AML-193 (cell line): Measurements from ENCODE around the gene PIP5K1C.

Experiments used
- DNase-seq, 2 experiments: peaks; one replicate each; lab custom pipeline; 2025; lab: John Stamatoyannopoulos, UW

PIP5K1C gene, protein sequence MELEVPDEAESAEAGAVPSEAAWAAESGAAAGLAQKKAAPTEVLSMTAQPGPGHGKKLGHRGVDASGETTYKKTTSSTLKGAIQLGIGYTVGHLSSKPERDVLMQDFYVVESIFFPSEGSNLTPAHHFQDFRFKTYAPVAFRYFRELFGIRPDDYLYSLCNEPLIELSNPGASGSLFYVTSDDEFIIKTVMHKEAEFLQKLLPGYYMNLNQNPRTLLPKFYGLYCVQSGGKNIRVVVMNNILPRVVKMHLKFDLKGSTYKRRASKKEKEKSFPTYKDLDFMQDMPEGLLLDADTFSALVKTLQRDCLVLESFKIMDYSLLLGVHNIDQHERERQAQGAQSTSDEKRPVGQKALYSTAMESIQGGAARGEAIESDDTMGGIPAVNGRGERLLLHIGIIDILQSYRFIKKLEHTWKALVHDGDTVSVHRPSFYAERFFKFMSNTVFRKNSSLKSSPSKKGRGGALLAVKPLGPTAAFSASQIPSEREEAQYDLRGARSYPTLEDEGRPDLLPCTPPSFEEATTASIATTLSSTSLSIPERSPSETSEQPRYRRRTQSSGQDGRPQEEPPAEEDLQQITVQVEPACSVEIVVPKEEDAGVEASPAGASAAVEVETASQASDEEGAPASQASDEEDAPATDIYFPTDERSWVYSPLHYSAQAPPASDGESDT

GRCh38 chr19:3700242-3701032, at the start of gene PIP5K1C:
Gene PIP5K1C (minus strand): TSS chr19:3700468. CDS start chr19:3700390, 78 bp downstream.
- peak; percentile 71 to 73 for DNase-seq

DNA sequence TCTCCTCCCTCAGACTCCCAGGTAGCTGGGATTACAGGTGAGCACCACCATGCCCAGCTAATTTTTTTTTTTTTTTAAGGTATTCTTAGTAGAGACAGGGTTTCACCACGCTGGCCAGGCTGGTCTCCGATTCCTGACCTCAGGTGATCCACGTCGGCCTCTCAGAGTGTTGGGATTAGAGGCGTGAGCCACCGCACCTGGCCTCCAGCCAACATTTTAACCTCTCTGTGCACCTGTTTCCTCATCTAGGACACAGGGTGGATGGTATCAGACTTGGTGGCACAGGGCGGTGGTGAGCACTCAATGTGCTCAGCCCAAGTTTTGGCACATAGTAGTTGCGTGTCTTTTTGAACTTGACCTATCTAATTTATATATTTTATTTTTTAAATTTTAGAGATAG, 48.7 kb upstream of the PIP5K1C start:
- DNase-seq: no peak

DNA sequence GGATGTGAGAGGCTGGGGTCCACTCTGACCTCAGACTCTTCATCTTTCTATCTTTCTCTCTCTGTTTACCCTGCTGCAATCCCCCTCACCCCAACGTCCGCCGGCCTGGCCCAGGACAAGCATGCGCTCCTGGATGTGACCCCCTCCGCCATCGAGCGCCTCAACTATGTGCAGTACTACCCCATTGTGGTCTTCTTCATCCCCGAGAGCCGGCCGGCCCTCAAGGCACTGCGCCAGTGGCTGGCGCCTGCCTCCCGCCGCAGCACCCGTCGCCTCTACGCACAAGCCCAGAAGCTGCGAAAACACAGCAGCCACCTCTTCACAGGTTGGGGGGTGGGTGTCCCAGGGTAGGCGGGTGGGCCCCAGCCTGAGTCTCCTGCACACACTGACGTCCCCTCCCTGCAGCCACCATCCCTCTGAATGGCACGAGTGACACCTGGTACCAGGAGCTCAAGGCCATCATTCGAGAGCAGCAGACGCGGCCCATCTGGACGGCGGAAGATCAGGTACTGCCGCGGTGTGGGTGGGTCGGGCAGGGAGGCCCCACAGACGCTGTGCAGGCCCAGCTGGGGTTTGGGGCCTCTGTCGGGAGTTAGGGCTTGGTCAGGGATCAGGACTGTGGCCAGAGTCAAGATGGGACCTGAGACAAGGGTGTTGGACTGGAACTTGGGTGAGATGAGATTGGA, 46.2 kb upstream of the PIP5K1C start:
- no peak for DNase-seq

GRCh38 chr19:3745363-3746045, 45.2 kb upstream of the PIP5K1C start:
- no peak for DNase-seq

- DNase-seq: peak; percentile 1 to 16
Observed at GRCh38 chr19:3743486-3743885, 43.2 kb upstream of the PIP5K1C start.

GRCh38 chr19:3740431-3740830, 40.2 kb upstream of the PIP5K1C start:
- DNase-seq: no peak

GRCh38 chr19:3738477-3739220, 38.4 kb upstream of the PIP5K1C start:
- no peak for DNase-seq

DNA sequence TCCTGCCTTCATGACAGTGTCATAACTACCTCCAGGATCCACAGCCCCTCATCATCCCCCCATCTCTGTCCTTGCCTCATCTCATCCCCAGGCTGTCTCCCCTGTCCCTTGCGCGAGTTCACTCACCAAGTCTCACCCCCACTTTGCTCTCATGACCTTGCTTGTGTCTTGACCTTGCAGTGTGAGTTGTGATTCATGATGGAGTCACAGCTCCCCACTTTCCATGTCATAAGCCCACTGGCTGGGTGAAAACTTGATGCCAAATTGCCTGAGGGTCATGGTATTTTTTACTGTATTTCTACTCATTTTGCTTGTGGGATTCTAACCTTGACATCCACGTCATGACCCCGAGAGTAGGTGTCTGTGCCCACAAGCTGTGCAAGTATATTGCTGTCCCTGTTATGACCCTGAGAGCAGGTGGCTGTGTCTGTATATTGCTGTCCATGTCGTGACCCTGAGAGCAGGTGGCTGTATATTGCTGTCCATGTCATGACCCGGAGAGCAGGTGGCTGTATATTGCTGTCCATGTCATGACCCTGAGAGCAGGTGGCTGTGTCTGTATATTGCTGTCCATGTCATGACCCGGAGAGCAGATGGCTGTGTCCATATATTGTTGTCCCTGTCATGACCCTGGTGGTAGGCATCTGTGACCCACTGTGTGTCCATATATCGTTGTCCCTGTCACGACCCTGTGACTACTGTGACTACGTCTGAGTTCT, 37.4 kb upstream of the PIP5K1C start:
- DNase-seq: no peak

DNA sequence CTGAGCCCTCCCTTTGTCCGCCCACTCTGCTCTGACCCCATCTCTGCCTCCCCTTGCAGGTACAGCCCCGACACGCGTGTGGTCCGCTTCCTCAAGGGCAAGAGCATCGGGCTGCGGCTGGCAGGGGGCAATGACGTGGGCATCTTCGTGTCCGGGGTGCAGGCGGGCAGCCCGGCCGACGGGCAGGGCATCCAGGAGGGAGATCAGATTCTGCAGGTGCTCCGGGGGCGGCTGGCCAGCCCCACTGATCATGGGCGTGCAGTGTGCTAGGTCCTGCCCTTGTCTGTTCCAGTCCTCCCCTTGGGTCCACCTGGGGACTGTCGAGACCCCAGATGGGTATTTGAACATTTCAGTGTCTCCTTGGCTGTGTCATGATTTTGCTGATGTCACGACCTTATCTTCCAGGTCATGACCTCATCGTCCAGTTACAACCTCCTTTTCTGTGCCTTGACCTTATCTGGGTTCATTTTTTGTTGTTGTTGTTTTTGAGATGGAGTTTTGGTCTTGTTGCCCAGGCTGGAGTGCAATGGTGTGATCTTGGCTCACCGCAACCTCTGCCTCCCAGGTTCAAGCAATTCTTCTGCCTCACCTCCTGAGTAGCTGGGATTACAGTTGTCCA, 35.9 kb upstream of the PIP5K1C start:
- no peak for DNase-seq

GRCh38 chr19:3734310-3734600, 34.0 kb upstream of the PIP5K1C start:
- DNase-seq: no peak

DNA sequence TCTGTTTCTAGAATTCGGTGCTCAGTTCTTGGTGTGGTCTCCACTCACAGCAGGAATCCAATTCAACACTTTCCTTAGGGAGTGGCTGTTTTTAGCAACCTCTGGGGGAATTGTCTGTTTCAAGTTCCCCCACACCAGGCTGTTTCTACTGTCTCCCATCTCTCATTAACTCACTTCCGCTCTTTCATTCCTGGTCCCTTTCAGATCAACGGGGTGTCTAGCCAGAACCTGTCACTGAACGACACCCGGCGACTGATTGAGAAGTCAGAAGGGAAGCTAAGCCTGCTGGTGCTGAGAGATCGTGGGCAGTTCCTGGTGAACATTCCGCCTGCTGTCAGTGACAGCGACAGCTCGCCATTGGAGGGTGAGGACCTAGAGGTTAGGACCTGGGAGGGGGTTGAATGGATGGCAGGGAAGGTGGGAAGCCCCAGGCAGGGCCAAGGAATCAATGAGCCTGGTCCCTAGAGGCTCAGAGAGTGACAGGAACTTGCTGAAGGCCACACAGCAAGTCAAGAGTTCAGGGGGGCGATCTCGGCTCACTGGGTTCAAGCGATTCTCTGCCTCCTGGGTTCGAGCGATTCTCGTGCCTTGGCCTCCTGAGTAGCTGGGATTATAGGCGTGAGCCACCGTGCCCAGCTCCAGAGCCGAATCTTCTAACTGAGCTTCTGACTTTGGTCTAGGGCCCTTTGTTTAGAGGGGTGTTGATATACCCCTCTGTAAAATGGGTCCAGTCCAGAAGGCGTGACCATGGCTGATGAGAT, 33.5 kb upstream of the PIP5K1C start:
- DNase-seq: no peak

DNA sequence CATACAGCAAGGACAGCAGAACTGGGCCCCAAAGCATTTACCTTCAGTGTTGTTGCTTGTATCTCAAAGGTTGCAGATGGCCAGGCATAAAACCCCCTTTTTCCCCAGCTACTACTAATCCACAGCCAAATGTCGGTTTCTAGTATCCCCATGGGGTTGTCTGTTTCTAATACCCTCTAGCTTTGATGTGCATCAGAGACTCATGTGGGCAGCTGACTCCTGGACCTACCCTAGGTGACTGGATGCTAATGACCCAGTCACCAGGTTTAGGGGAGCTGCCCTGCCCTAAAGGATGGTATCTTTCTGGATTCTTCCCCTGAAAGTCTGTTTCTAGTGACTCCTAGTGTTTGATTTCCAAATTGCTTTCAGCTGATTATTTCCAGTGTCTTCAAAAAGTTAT, 31.8 kb upstream of the PIP5K1C start:
- peak; percentile 1 to 5 for DNase-seq

DNA sequence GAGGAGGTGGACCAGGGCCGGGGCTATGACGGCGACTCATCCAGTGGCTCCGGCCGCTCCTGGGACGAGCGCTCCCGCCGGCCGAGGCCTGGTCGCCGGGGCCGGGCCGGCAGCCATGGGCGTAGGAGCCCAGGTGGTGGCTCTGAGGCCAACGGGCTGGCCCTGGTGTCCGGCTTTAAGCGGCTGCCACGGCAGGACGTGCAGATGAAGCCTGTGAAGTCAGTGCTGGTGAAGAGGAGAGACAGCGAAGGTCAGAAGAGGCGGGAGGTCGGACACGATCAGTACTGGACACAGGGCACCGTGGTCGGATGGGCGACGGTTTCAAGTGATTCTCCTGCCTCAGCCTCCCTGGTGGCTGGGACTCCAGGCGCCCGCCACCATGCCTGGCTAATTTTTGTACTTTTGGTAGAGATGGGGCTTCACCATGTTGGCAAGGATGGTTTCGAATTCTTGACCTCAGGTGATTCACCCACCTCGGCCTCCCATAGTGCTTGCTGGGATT, 30.2 kb upstream of the PIP5K1C start:
- no peak for DNase-seq

DNA sequence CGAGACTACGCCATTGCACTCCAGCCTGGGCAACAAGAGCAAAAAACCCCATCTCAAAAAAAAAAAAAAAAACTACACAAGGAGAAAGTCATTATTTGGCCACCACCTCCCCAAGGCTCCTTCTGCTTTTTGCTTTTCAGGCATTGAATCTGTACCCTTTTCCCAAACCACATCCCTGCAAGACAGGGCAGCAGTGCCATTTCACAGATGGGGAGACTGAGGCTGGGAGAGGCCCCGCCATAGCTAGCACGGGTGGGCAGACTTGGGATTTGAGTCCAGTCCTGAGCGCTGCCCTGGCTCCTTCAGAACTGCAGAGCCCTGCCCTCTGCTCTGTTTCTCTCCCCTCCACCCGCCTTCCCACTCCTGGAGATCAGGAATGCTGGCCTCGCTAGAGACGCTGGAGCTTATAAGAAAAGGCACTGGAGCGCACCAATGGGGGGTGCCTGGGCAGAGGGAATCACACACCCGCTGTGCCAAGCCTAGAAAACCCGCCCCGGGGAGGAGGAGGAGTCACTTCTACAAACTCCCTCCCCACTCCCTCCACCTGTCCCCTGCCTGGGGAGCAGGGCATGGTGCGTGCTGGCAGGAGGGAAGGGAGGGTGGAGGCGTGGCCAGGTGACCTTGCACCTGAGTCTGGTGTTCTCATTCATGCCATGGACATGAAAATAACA, 25.5 kb upstream of the PIP5K1C start:
- DNase-seq: no peak

DNA sequence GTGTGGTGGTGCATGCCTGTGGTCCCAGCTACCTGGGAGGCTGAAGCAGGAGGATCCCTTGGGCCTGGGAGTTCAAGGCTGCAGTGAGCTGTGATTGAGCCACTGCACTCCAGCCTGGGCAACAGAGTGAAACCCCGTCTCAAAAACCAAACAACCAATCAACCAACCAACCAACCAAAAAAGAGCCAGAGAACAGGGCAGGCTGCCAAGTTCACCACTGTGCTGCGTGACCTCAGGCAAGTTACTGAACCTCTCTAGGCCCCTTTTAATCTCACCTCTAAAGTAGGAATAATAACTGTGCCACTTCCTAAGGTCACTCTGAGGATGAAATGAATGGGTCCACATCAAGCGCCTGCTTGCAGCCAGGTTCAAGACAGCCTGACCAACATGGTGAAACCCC, 24.9 kb upstream of the PIP5K1C start:
- no peak for DNase-seq

- no peak for DNase-seq
Observed at GRCh38 chr19:3723883-3724282, 23.6 kb upstream of the PIP5K1C start.

- DNase-seq: no peak
Observed at GRCh38 chr19:3723110-3723488, 22.8 kb upstream of the PIP5K1C start.

GRCh38 chr19:3722443-3723109, 22.3 kb upstream of the PIP5K1C start:
- no peak for DNase-seq
